Cardiac muscle cell (in vitro differentiated cells and primary cell): ENCODE results near the gene MAT2B. TPM values are rescaled to one million over a fixed set of nuclear protein-coding genes. Genes with fewer than 3 reads are reported as not detected.

ENCODE experiments used
- DNase-seq, 2 donors: peaks; one replicate each; pipeline versions ENCODE4 v3.0.0 to v3.0.0-alpha.2; 2010 to 2017; ENCODE audit warnings: low read depth in 1 of 2, low spot score in 1 of 2
- H3K27ac ChIP-seq: fragments of 200-600 bp; sonication (generic); 2 replicates; pipeline ENCODE4 v1.5.1; 2016
- H3K27me3 ChIP-seq: fragments of 200-600 bp; sonication (generic); 2 replicates; pipeline ENCODE4 v1.6.0; 2016; ENCODE audit warnings: control low read depth
- H3K36me3 ChIP-seq: fragments of 200-600 bp; sonication (generic); 2 replicates; pipeline ENCODE4 v1.5.1; 2016; ENCODE audit warnings: control low read depth
- H3K4me1 ChIP-seq: fragments of 200-600 bp; sonication (generic); 2 replicates; pipeline ENCODE4 v1.8.1; 2017; ENCODE audit warnings: low read depth, mild to moderate bottlenecking, mixed run types
- H3K4me3 ChIP-seq: fragments of 200-600 bp; sonication (generic); 2 replicates; pipeline ENCODE4 v1.5.1; 2016; ENCODE audit warnings: mild to moderate bottlenecking
- H3K9me3 ChIP-seq: fragments of 200-600 bp; sonication (generic); 2 replicates; pipeline ENCODE4 v1.5.1; 2017; ENCODE audit warnings: low read depth, mild to moderate bottlenecking, control low read depth
- CTCF ChIP-seq: IDR thresholded peaks from 2 replicates; pipeline ENCODE4 v1.5.1; 2012; ENCODE audit warnings: low read depth, mild to moderate bottlenecking, low read length
- polyA plus RNA-seq: library from polyadenylated mRNA; unstranded; fragments of >200 nt; fragmentation: Nextera tagmentation; extraction: Ambion mirVana; gene quantifications from 2 replicates; pipeline ENCODE4 v1.2.1, GENCODE V29; 2016
- total RNA-seq: library from RNA; depleted of rRNA; stranded (reverse); fragments of >200 nt; gene quantifications from 2 replicates; pipeline ENCODE4 v1.2.3, GENCODE V29; 2016

Gene MAT2B
- total and polyA plus RNA-seq, 2 experiments from 2014 or later, result 30.2 to 38.3 TPM

- Histone ChIP-seq H3K27me3 (no peaks in the 10 kb centered on the region), H3K4me1 (peaks cover 7% of the 10 kb centered on the region), H3K36me3 (no peaks in the 10 kb centered on the region), H3K4me3 (peak overlapping the region; percentile 85), H3K27ac (peak overlapping the region; percentile 94), H3K9me3 (no peaks in the 10 kb centered on the region)
- DNase-seq, result peak; percentile 56 to 75
- no peak for TF ChIP-seq CTCF
Observed at GRCh38 chr5:163504079-163504931, 1.1 kb upstream of the MAT2B start.

GRCh38 chr5:163505049-163505367 is 411 bp upstream of the MAT2B start:
- TF ChIP-seq CTCF, result no peak
- DNase-seq, result no peak
- peaks cover 7% of the 10 kb centered on the region for H3K4me1 ChIP-seq
- no peaks in the 10 kb centered on the region for H3K36me3 ChIP-seq
- H3K27ac ChIP-seq, result peak overlapping the region; percentile 94
- peak overlapping the region; percentile 85 for H3K4me3 ChIP-seq
- H3K9me3 ChIP-seq, result no peaks in the 10 kb centered on the region
- no peaks in the 10 kb centered on the region for H3K27me3 ChIP-seq

GRCh38 chr5:163506095-163506457 is 657 bp downstream of the MAT2B start:
- no peak for TF ChIP-seq CTCF
- H3K4me1 ChIP-seq, result peaks cover 7% of the 10 kb centered on the region
- H3K4me3 ChIP-seq, result peak overlapping the region; percentile 85
- no peaks in the 10 kb centered on the region for H3K9me3 ChIP-seq
- no peaks in the 10 kb centered on the region for H3K36me3 ChIP-seq
- no peaks in the 10 kb centered on the region for H3K27me3 ChIP-seq
- peak overlapping the region; percentile 94 for H3K27ac ChIP-seq
- DNase-seq, result no peak

- H3K9me3 ChIP-seq, result no peaks in the 10 kb centered on the region
- no peak for DNase-seq
- TF ChIP-seq CTCF, result no peak
- H3K27me3 ChIP-seq, result no peaks in the 10 kb centered on the region
- peak overlapping the region; percentile 94 for H3K27ac ChIP-seq
- peaks cover under 1% of the 10 kb centered on the region for H3K36me3 ChIP-seq
- peak overlapping the region; percentile 85 for H3K4me3 ChIP-seq
- peaks cover 7% of the 10 kb centered on the region for H3K4me1 ChIP-seq
Observed at GRCh38 chr5:163506726-163507125, 1.3 kb downstream of the MAT2B start.

- peaks cover 21% of the 10 kb centered on the region for H3K36me3 ChIP-seq
- DNase-seq, result no peak
- no peaks in the 10 kb centered on the region for H3K27me3 ChIP-seq
- no peak overlapping the region for H3K4me3 ChIP-seq
- H3K9me3 ChIP-seq, result no peaks in the 10 kb centered on the region
- no peak overlapping the region for H3K27ac ChIP-seq
- no peaks in the 10 kb centered on the region for H3K4me1 ChIP-seq
- no peak for TF ChIP-seq CTCF
Observed at GRCh38 chr5:163508753-163509152, 3.3 kb downstream of the MAT2B start.
